Fibroblast of pulmonary artery (primary cell): ENCODE results near the gene TUBB3.
"Not testable (repeated sequence)": the region's sequence is repeated elsewhere in the genome, so short reads cannot be mapped to it uniquely, and the experiment has no call there.

Source experiments
- DNase-seq: peaks from one replicate; pipeline ENCODE4 v3.0.0-alpha.2; 2010; ENCODE audit warnings: low read depth
- H3K4me3 ChIP-seq: replicated peaks from 2 replicates; pipeline ENCODE4 v1.5.1; 2011; ENCODE audit warnings: low read depth, mild to moderate bottlenecking, control low read depth, low read length, moderate library complexity
- CTCF ChIP-seq: IDR thresholded peaks from 2 replicates; pipeline ENCODE4 v1.5.1; 2011; ENCODE audit warnings: mild to moderate bottlenecking, control low read depth, low read length, inconsistent platforms; ENCODE audit errors: missing control alignments

The TUBB3 gene

GRCh38 chr16:89924297-89924924 lies 1.3 kb downstream of the TUBB3 start:
- TF ChIP-seq CTCF: no peak
- peak overlapping the region; percentile 68 for H3K4me3 ChIP-seq
- peak; percentile 54 for DNase-seq

- H3K4me3 ChIP-seq: peak overlapping the region; percentile 68
- DNase-seq: no peak
- TF ChIP-seq CTCF: no peak
Observed at GRCh38 chr16:89924925-89925307, 1.8 kb downstream of the TUBB3 start.

GRCh38 chr16:89925596-89926079 lies 2.5 kb downstream of the TUBB3 start:
- no peak for DNase-seq
- no peak for TF ChIP-seq CTCF
- H3K4me3 ChIP-seq: peak overlapping the region; percentile 68

GRCh38 chr16:89931305-89931896 lies 8.3 kb downstream of the TUBB3 start:
- no peak for DNase-seq
- no peak overlapping the region for H3K4me3 ChIP-seq
- no peak for TF ChIP-seq CTCF

- no peak for DNase-seq
- H3K4me3 ChIP-seq: no peak overlapping the region
- no peak for TF ChIP-seq CTCF
Observed at GRCh38 chr16:89931964-89932363, 8.8 kb downstream of the TUBB3 start.

- not testable (repeated sequence) for H3K4me3 ChIP-seq, DNase-seq
Observed at GRCh38 chr16:89934019-89934418, 10.9 kb downstream of the TUBB3 start.

- no peak for TF ChIP-seq CTCF
Observed at GRCh38 chr16:89934611-89935553, 11.7 kb downstream of the TUBB3 start.

GRCh38 chr16:89935620-89936019 lies 12.5 kb downstream of the TUBB3 start:
- DNase-seq, H3K4me3 ChIP-seq: not testable (repeated sequence)

More at GRCh38 chr16:89934611-89935553, 11.7 kb downstream of the TUBB3 start:
- no peak for DNase-seq
- no peak overlapping the region for H3K4me3 ChIP-seq
